ENCODE measurements around the gene NLRP6.

Gene NLRP6

DNA sequence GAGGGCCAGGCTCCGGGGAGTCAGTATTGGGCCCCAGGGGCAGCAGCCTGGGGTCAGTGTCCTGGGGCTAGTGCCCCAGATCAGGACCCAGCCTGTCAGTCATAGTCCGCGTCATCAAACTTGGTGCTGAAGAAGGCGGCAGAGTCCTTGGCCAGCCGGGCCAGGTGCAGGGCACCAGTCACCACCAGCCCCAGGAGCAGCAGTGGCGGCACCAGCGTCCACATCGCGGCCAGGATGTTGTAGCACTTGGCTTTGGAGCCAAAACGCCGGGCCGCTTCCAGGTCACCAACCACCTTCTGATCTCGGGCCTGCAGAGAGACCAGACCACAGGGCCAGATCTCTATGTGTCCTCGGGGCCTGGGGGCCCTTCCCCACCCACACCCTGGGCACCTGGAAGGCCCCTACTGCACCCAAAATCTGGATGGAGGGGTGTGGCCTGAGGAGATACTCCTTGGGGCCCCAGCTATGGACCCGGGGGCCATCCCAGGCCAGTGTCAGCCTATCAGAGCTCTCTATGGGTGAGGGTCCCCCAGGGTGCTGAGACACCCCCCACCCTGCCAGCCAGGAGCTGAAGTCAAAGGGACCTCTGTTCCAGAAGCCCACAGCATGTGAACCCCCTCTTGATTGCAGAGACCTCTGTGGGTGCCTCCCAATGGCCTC lies 20.3 kb downstream of the NLRP6 start:
- TF ChIP-seq, protein P1, sequence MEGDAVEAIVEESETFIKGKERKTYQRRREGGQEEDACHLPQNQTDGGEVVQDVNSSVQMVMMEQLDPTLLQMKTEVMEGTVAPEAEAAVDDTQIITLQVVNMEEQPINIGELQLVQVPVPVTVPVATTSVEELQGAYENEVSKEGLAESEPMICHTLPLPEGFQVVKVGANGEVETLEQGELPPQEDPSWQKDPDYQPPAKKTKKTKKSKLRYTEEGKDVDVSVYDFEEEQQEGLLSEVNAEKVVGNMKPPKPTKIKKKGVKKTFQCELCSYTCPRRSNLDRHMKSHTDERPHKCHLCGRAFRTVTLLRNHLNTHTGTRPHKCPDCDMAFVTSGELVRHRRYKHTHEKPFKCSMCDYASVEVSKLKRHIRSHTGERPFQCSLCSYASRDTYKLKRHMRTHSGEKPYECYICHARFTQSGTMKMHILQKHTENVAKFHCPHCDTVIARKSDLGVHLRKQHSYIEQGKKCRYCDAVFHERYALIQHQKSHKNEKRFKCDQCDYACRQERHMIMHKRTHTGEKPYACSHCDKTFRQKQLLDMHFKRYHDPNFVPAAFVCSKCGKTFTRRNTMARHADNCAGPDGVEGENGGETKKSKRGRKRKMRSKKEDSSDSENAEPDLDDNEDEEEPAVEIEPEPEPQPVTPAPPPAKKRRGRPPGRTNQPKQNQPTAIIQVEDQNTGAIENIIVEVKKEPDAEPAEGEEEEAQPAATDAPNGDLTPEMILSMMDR (IDR thresholded peaks at IDR 0.05; ENCODE audit: borderline replicate concordance, control extremely low read depth, extremely low read depth, insufficient read depth, missing control alignments) = no peak
- in situ Hi-C loops (cut with MboI; ENCODE audit: low sequenced_read_pairs, unreplicated experiment) = no loop called here
- no peak for DNase-seq (ENCODE audit: low spot score)

DNA sequence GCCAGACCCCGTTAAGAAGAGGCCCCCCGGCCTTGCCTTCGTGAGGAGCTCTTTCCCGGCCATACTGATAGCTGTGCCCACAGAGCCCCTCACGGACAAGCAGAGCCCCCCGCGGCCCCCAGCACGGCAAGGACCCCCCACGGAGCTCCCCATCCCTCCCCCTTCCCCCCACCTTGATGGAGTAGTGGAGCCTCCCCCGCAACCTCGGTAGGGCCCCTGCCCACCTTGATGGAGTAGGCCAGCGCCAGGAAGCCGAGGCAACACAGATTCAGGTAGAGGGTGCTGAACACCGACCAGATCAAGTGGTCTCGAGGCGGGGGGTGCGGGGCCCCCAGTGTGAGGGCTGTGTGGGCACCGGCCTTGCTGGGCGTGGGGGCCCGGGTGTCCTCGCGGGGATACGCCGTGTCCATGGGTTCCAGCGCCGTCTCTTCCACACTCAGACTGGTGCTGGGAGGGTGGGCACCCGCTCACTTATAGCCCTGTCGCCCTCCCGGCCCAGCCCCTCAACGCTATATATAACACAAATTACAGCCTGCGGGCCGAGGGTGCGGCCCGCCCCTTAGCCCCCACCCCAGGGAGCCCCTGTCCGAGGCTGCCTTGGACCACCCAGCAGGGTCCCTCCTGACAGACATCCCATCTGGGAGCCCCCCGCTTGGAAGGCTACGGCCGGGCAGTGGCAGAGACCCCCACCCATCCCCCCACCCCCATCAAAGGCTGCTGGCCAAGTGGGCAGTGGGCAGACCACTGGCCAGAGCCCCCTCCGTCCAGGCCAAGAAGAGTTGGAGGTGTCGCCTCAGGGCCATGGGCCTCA lies 21.1 kb downstream of the NLRP6 start, which contains the start of gene IFITM5:
Gene IFITM5, minus strand, starts transcription at position 446 of the 811 bp plus-strand sequence. Its CDS starts 36 bp downstream, at position 410.
- TF ChIP-seq, protein P1 (IDR thresholded peaks at IDR 0.05; ENCODE audit: borderline replicate concordance, control extremely low read depth, extremely low read depth, insufficient read depth, missing control alignments) = no peak
- in situ Hi-C loops (cut with MboI; ENCODE audit: low sequenced_read_pairs, unreplicated experiment) = no loop called here
- DNase-seq (ENCODE audit: low spot score) = no peak

DNA sequence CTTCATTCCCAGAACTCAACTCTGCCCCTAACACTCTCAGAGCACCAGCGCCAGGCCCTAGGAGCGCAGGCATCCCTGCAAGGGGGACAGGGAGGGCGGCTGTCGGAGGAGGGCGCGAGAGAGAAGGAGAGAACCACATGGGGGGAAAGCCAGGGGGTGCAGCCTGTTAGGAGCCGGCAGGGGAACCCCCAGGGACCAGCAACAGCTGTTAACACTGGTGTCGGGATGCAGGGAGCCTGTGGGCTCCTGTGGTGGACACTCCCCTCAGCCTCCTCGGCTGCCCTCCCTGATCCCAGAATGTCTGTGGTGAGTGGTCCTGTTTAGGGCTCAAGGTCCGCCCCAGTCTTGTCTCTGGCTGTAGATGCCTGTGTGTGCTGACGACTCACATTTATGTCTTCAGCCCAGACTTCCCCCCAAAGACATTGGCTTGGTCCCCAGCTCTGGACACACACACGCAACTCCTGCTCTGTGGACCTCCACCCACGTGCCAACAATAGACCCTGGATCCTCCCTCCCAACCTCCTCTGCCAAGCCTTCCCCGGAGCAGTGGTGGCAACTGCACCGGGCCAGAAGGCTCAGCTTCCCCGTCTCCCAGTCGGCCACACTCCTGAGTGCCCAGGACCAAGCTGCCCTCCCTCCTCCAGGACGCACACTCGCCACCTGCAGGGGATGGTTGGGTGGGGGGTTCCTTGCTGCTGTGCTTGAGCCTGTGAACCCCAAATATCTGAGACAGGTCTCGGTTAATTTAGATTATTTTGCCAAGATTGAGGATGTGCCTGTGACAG lies 21.9 kb downstream of the NLRP6 start:
- DNase-seq (ENCODE audit: low spot score) = peak; percentile 58
- in situ Hi-C loops (cut with MboI; ENCODE audit: low sequenced_read_pairs, unreplicated experiment) = no loop called here
- TF ChIP-seq, protein P1 (IDR thresholded peaks at IDR 0.05; ENCODE audit: borderline replicate concordance, control extremely low read depth, extremely low read depth, insufficient read depth, missing control alignments) = no peak

DNA sequence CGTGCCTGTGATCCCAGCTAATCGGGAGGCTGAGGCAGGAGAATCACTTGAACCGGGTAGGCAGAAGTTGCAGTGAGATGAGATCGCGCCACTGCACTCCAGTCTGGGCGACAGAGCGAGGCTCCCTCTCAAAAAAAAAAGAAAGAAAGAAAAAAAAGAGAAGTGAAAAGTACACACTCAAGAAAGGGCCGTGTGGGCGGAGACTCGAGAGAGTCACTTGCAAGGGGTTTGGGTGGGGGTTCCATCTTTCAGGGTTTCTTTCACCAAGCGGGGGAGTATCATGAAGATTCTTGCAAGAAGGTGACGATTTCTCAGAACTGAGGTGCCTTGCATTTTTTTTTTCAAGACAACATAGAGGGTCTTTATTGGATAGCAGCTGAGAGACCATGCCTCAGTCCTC lies 25.2 kb downstream of the NLRP6 start:
- DNase-seq (ENCODE audit: low spot score) = peak; percentile 82
- in situ Hi-C loops (cut with MboI; ENCODE audit: low sequenced_read_pairs, unreplicated experiment) = no loop called here
- TF ChIP-seq, protein P1 (IDR thresholded peaks at IDR 0.05; ENCODE audit: borderline replicate concordance, control extremely low read depth, extremely low read depth, insufficient read depth, missing control alignments) = no peak

DNA sequence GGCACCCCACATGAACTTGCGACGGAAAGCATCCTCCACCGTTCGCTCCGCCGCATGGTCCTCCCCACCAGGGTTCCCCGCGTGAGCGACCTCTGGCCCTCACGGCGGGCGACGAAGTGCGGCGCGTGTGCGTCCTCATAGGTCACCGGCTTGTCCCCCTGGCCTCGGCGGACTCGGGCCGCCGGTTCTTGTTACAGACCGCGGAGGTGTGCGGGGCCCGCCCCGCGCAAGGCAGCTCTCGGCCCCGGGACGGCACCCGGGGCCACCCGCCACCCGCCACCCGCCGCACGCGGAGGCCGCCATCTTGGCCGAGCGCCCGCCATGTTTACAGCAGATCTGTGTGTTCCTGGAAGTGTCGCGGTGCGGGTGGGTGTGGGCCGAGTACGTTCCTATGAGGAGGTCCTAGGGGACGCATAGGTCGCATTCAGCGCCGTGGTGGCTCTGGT lies 25.9 kb downstream of the NLRP6 start:
- no peak for DNase-seq (ENCODE audit: low spot score)
- in situ Hi-C loops (cut with MboI; ENCODE audit: low sequenced_read_pairs, unreplicated experiment) = no loop called here
- TF ChIP-seq, protein P1 (IDR thresholded peaks at IDR 0.05; ENCODE audit: borderline replicate concordance, control extremely low read depth, extremely low read depth, insufficient read depth, missing control alignments) = no peak

Data from GM13976 (cell line).